Prostate gland (tissue), 2 donors: ENCODE data around the gene FAM53C. TPM values are rescaled to one million over a fixed set of nuclear protein-coding genes. Genes with fewer than 3 reads are reported as not detected.
A peak's percentile ranks its signal among the peaks of the same experiment; 100 is the strongest.

Source experiments
- DNase-seq: peaks from one replicate; pipeline ENCODE4 v3.0.0-alpha.2; 2019; ENCODE audit warnings: low spot score
- H3K27ac ChIP-seq, 2 donors: fragments of 200-600 bp; sonication (generic); 2 replicates each; pipeline ENCODE4 v1.5.1; 2017 to 2019
- H3K27me3 ChIP-seq: fragments of 200-600 bp; sonication (generic); replicated peaks from 2 replicates; pipeline ENCODE4 v1.5.1; 2019; ENCODE audit not compliant: insufficient read depth
- H3K36me3 ChIP-seq, 2 donors: fragments of 200-600 bp; sonication (generic); 1 replicate in 1 of 2; 2 replicates in 1 of 2; pipeline versions ENCODE4 v1.5.1 to v1.8.1; 2017 to 2019
- H3K4me1 ChIP-seq: fragments of 200-600 bp; sonication (generic); replicated peaks from 2 replicates; pipeline ENCODE4 v1.5.1; 2019
- H3K4me3 ChIP-seq, 2 donors: fragments of 200-600 bp; sonication (generic); 2 replicates each; pipeline ENCODE4 v1.5.1; 2017 to 2019
- H3K9me3 ChIP-seq: fragments of 200-600 bp; sonication (generic); 2 replicates; pipeline ENCODE4 v1.5.1; 2017
- CTCF ChIP-seq, 4 experiments: fragments of 200-600 bp in 2 of 4; fragments of 450-650 bp in 2 of 4; sonication (generic) in 2 of 4; IDR thresholded peaks; 1 replicate in 3 of 4; 2 replicates in 1 of 4; pipeline ENCODE4 v1.5.1; 2016 to 2019; ENCODE audit warnings: antibody characterized with exemption in 4 of 4, mild to moderate bottlenecking in 2 of 4, moderate library complexity in 2 of 4
- POLR2A ChIP-seq: fragments of 450-650 bp; IDR thresholded peaks from one replicate; pipeline ENCODE4 v1.6.1; 2016; ENCODE audit warnings: antibody characterized with exemption, mild to moderate bottlenecking
- POLR2AphosphoS5 ChIP-seq: sonication (generic); formaldehyde crosslinking; IDR thresholded peaks from one replicate; pipeline ENCODE4 v1.6.1; 2017; ENCODE audit warnings: antibody characterized with exemption
- WGBS: methylation state at CpG from one replicate; pipeline ENCODE4 v1.1.5; 2018; 5-methylcytosine and 5-hydroxymethylcytosine counted together
- intact Hi-C: fragments of 100-400 bp; cut with DNase I; formaldehyde crosslinking; loops from one replicate; pipeline ENCODE4 v1.14.2; 2022
- total RNA-seq, 2 donors: library from RNA; depleted of rRNA; stranded (reverse); fragments of >200 nt; gene quantifications; one replicate each; pipeline ENCODE4 v1.1.0, GENCODE V29; 2016

The FAM53C gene
- 10 to 100 TPM; 32.9 to 81.0 TPM for total RNA-seq

DNA sequence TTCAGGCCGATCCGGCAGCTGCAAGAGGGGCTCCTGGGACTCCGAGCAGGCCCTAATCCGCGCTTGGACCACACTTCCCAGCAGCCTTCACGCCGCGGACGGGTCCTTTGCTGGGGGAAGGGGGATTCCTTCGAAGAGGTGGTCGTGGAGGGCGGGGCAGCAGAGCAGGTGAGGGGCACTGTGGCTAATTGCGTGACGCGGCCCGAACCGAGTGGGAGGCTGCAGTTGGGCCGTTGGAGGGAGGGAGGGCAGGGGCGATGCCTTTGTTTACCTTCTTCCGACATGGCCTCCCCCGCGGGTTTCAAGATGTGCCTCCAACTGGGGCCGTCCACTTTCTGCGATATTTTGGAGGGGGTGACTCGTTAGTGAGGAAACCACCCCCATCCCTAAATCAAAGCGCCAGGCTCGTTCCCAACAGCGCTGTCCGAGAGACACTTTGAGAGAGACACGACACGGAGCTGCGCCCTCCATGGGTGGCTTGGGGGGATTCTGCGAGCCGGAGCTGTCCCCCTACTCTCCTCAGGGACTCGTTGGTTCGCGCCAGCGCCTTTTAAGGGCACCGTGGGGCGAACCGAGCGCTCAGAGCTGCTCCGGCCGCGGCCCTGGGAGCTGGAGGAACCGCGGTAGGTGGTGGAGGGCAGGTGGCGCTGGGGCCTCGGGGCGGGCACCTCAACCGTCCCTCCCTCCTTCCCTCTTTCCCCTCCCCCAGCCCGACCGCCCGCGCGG is at the start of gene FAM53C:
Gene FAM53C (plus strand): TSS at position 582 of the 726 bp plus-strand sequence. CDS start 3,070 bp downstream, outside the sequence.
- Histone ChIP-seq H3K4me3 (peak within 1 kb of the TSS; percentile 73 to 94), H3K36me3 (no peaks in the 10 kb centered on the region), H3K27ac (peak within 1 kb of the TSS; percentile 98), H3K4me1 (peaks cover 5% of the 10 kb centered on the region), H3K27me3 (no peaks in the 10 kb centered on the region), H3K9me3 (no peaks in the 10 kb centered on the region)
- under 1% methylated on average over 38 of the region's 56 CpGs for WGBS
- peak; percentile 91 for DNase-seq
- intact Hi-C loops = loop anchor here (10.0 kb wide), 1 partner anchor 123 kb away; the partner anchor contains the start of gene CDC23
- TF ChIP-seq CTCF (IDR thresholded peaks at IDR 0.05) = peak in 2 of 4 experiments; percentile 17 to 30
- TF ChIP-seq POLR2A = peak; percentile 96
- peak; percentile 88 for TF ChIP-seq POLR2AphosphoS5

DNA sequence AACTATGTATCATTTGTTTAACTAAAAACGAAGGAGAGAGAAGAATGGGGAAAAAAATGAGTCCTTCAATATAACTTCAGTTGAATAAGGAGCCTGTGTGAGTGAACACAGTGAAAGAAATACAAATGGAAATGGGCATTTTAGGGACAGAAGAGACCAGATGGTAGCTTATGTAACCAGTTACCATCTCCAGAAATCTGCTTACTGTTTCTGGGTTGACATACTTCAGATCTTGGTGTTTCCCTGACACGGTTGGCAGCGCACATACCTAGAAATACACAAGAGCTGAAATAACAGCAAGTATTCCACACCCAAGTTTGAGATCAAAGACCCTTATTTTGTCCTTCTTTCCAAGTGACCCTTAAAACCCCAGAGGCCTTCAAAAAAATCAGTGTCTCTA is 48.8 kb upstream of the FAM53C start:
- WGBS = 88% methylated on average over 3 of the region's 3 CpGs
- H3K4me3 ChIP-seq = no peak overlapping the region
- no peaks in the 10 kb centered on the region for H3K4me1 ChIP-seq
- no peaks in the 10 kb centered on the region for H3K9me3 ChIP-seq
- intact Hi-C loops = no loop called here
- no peak for TF ChIP-seq POLR2A
- TF ChIP-seq POLR2AphosphoS5 = no peak
- no peak for TF ChIP-seq CTCF (IDR thresholded peaks at IDR 0.05)
- no peaks in the 10 kb centered on the region for H3K27me3 ChIP-seq
- DNase-seq = no peak
- no peaks in the 10 kb centered on the region for H3K36me3 ChIP-seq
- no peak overlapping the region for H3K27ac ChIP-seq

GRCh38 chr5:138303372-138303771 is 34.7 kb upstream of the FAM53C start:
- Histone ChIP-seq H3K36me3 (no peaks in the 10 kb centered on the region), H3K4me1 (no peaks in the 10 kb centered on the region), H3K9me3 (no peaks in the 10 kb centered on the region), H3K27ac (no peak overlapping the region), H3K27me3 (no peaks in the 10 kb centered on the region), H3K4me3 (no peak overlapping the region)
- DNase-seq = no peak
- no peak for TF ChIP-seq CTCF (IDR thresholded peaks at IDR 0.05)
- TF ChIP-seq POLR2A = no peak
- no peak for TF ChIP-seq POLR2AphosphoS5
- WGBS = 90% methylated on average over 6 of the region's 6 CpGs
- intact Hi-C loops = no loop called here

DNA sequence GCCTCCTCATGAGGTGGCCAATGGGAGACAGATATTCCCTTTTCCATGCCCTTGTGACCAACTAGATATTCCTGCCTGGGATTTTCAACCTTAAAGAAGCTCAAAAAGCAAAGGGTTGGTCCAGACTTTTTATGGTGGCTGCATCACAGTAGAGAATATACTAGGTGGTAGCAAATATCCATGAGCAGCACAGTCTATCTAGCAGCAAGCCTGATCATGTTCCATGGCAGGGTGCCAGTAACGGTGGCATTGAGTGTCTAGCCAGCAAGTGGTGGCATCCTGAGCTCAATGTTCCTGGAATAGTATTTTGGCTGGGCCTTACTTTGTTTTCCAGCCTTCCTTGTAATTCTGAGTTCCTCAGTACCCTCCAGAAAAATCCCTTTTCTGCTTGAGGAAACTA is 32.3 kb upstream of the FAM53C start:
- DNase-seq = peak; percentile 84
- Histone ChIP-seq H3K27me3 (no peaks in the 10 kb centered on the region), H3K9me3 (no peaks in the 10 kb centered on the region), H3K4me3 (no peak overlapping the region), H3K27ac (no peak overlapping the region), H3K36me3 (no peaks in the 10 kb centered on the region), H3K4me1 (no peaks in the 10 kb centered on the region)
- 32% methylated on average over 1 of the region's 1 CpG for WGBS
- intact Hi-C loops = no loop called here
- no peak for TF ChIP-seq CTCF (IDR thresholded peaks at IDR 0.05)
- TF ChIP-seq POLR2AphosphoS5 = peak; percentile 62

DNA sequence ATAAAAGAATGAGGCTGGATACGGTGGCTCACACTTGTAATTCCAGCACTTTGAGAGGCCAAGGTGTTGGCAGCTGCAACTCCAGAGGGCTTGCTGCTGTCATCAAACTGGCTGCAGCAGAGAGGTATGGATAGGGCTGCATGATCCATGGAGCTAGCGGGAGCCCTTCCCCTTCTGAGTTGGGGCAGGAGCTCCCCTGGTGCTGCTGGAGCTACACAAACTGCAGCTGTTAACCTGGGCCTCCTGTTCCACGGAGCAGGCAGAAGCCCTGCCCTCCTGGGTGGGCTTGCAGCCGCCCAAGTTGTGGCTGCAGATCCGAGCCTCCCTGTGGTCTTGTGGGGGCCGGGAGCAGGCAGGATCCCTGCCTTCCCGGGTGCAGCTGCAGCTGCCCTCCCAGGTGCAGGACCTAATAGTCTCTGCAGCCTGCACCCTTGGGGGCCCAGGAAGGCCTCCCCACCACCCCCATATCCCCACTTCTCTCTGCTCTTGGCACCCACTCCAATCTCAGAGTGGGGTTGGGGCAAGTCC is 22.3 kb upstream of the FAM53C start:
- WGBS = 93% methylated on average over 7 of the region's 7 CpGs

More for the DNA sequence above, 22.3 kb upstream of the FAM53C start:
- TF ChIP-seq CTCF (IDR thresholded peaks at IDR 0.05) = no peak
- no peak for TF ChIP-seq POLR2AphosphoS5
- no peak for TF ChIP-seq POLR2A
- no peaks in the 10 kb centered on the region for H3K4me1 ChIP-seq
- no peaks in the 10 kb centered on the region for H3K9me3 ChIP-seq
- no peak overlapping the region for H3K27ac ChIP-seq
- H3K27me3 ChIP-seq = no peaks in the 10 kb centered on the region
- DNase-seq = no peak
- no peaks in the 10 kb centered on the region for H3K36me3 ChIP-seq
- no peak overlapping the region for H3K4me3 ChIP-seq
- intact Hi-C loops = no loop called here
